Activated CD4-positive, CD25-positive, alpha-beta regulatory T cell treated with anti-CD3 and anti-CD28 coated beads, Interleukin-2, amount 50 U/mL, for 24 hours (primary cell): ENCODE results near the gene HADHA.
"Not testable (repeated sequence)": the region's sequence is repeated elsewhere in the genome, so short reads cannot be mapped to it uniquely, and the experiment has no call there.

ENCODE experiments used
- ATAC-seq, 2 donors: fragments of 150-1000 bp; cut with Tn5 transposase; one replicate each; pipeline ENCODE4 v1.10.0; 2021; ENCODE audit warnings: mild to moderate bottlenecking in 1 of 2, moderate library complexity in 1 of 2

The HADHA gene

GRCh38 chr2:26244309-26245230 lies at the start of gene HADHA, which contains the start of gene HADHB:
Gene HADHA (minus strand): TSS chr2:26244632. CDS start chr2:26244596, 36 bp downstream.
Gene HADHB (plus strand): TSS chr2:26244939. CDS start chr2:26254255, 9,316 bp downstream.
- ATAC-seq: peak; percentile 81 to 85

- ATAC-seq: no peak
These were observed 48.2 kb upstream of the HADHA start for GRCh38 chr2:26292646-26293045.

GRCh38 chr2:26290001-26290400 lies 45.6 kb upstream of the HADHA start:
- no peak for ATAC-seq

- no peak for ATAC-seq
These were observed 41.5 kb upstream of the HADHA start for GRCh38 chr2:26285931-26286330.

- no peak for ATAC-seq
These were observed 39.7 kb upstream of the HADHA start for GRCh38 chr2:26284132-26284531.

GRCh38 chr2:26283606-26284005 lies 39.2 kb upstream of the HADHA start:
- ATAC-seq: no peak

GRCh38 chr2:26281226-26281625 lies 36.8 kb upstream of the HADHA start:
- ATAC-seq: no peak

- no peak for ATAC-seq
These were observed 35.5 kb upstream of the HADHA start for GRCh38 chr2:26279886-26280285.

- ATAC-seq: no peak
These were observed 32.2 kb upstream of the HADHA start for GRCh38 chr2:26276484-26277227.

GRCh38 chr2:26274058-26274613 lies 29.7 kb upstream of the HADHA start:
- ATAC-seq: no peak

GRCh38 chr2:26273501-26273900 lies 29.1 kb upstream of the HADHA start:
- no peak for ATAC-seq

GRCh38 chr2:26270373-26270772 lies 25.9 kb upstream of the HADHA start:
- ATAC-seq: no peak

- no peak for ATAC-seq
These were observed 25.2 kb upstream of the HADHA start for GRCh38 chr2:26269571-26270158.

- ATAC-seq: not testable (repeated sequence)
These were observed 24.4 kb upstream of the HADHA start for GRCh38 chr2:26268670-26269385.

- ATAC-seq: no peak
These were observed 23.8 kb upstream of the HADHA start for GRCh38 chr2:26268213-26268612.

GRCh38 chr2:26258836-26259235 lies 14.4 kb upstream of the HADHA start:
- ATAC-seq: not testable (repeated sequence)

GRCh38 chr2:26255759-26256384 lies 11.4 kb upstream of the HADHA start:
- no peak for ATAC-seq

- ATAC-seq: no peak
These were observed 7.5 kb upstream of the HADHA start for GRCh38 chr2:26251893-26252292.

GRCh38 chr2:26249625-26250024 lies 5.2 kb upstream of the HADHA start:
- no peak for ATAC-seq

GRCh38 chr2:26246818-26247217 lies 2.4 kb upstream of the HADHA start:
- peak in 1 of 2 donors; percentile 8 for ATAC-seq

- ATAC-seq: peak; percentile 39 to 42
These were observed 1.4 kb upstream of the HADHA start for GRCh38 chr2:26245810-26246209.
